Panc1 (cell line): ENCODE measurements around the gene SARS1. TPM values are rescaled to one million over a fixed set of nuclear protein-coding genes. Genes with fewer than 3 reads are reported as not detected.

Source experiments
- ATAC-seq: fragments of 200-7000 bp; cut with Tn5 transposase; 2 replicates; pipeline ENCODE4 v1.9.1; 2020; ENCODE audit warnings: mild to moderate bottlenecking, moderate library complexity
- BruUV-seq: library from RNA; stranded (reverse); fragments of 400-500 nt; replicated peaks from 2 replicates; lab custom pipeline; 2021; lab: Mats Ljungman, UMichigan
- CTCF ChIA-PET: fragments of 300-600 bp; sonication (Branson Sonifier 250); formaldehyde crosslinking; loops from one replicate; lab custom pipeline; 2022; ENCODE audit warnings: antibody characterized with exemption; lab: Charles Lee
- POLR2A ChIA-PET: fragments of 300-600 bp; sonication (Branson Sonifier 250); formaldehyde crosslinking; loops from one replicate; lab custom pipeline; 2022; ENCODE audit warnings: antibody characterized with exemption; lab: Charles Lee
- DNase-seq: peaks from one replicate; pipeline ENCODE4 v3.0.0-alpha.2; 2010; ENCODE audit warnings: low read depth, low spot score
- H3K27ac ChIP-seq: 2 replicates; pipeline ENCODE4 v1.5.1; 2011; ENCODE audit warnings: mild to moderate bottlenecking, low read length, inconsistent platforms
- H3K27me3 ChIP-seq: fragments of 200-500 bp; sonication (Bioruptor generic); 2 replicates; pipeline ENCODE4 v1.6.0; 2014; ENCODE audit warnings: low read length, inconsistent platforms; ENCODE audit not compliant: control insufficient read depth, insufficient read depth
- H3K36me3 ChIP-seq: fragments of 200-500 bp; sonication (Bioruptor generic); 2 replicates; pipeline ENCODE4 v1.5.1; 2014; ENCODE audit warnings: inconsistent platforms, mild to moderate bottlenecking, low read length, moderate library complexity; ENCODE audit not compliant: control insufficient read depth, insufficient read depth
- H3K4me1 ChIP-seq: 2 replicates; pipeline ENCODE4 v1.5.1; 2011; ENCODE audit warnings: inconsistent platforms, mild to moderate bottlenecking, low read length, moderate library complexity; ENCODE audit not compliant: control insufficient read depth, insufficient read depth
- H3K4me3 ChIP-seq, 2 experiments: 2 replicates each; pipeline ENCODE4 v1.5.1; 2011 to 2012; ENCODE audit warnings: low read depth in 2 of 2, low read length in 2 of 2, mild to moderate bottlenecking in 2 of 2, inconsistent platforms in 1 of 2, moderate library complexity in 1 of 2
- H3K9me3 ChIP-seq: fragments of 200-500 bp; sonication (Bioruptor generic); 2 replicates; pipeline ENCODE4 v1.5.1; 2014; ENCODE audit warnings: low read depth, mild to moderate bottlenecking, inconsistent platforms, low read length, moderate library complexity; ENCODE audit not compliant: control insufficient read depth, insufficient read depth
- CTCF ChIP-seq: fragments of 450-650 bp; IDR thresholded peaks from 2 replicates; pipeline ENCODE4 v1.5.1; 2017; ENCODE audit warnings: mild to moderate bottlenecking
- POLR2AphosphoS5 ChIP-seq: IDR thresholded peaks from 2 replicates; pipeline ENCODE4 v1.6.1; 2012; ENCODE audit warnings: mild to moderate bottlenecking, low read depth, low read length, moderate library complexity
- REST ChIP-seq, 2 experiments: IDR thresholded peaks; 2 replicates each; pipeline ENCODE4 v1.6.1; 2011 to 2012; ENCODE audit warnings: low read depth in 2 of 2, control low read depth in 1 of 2, low read length in 1 of 2, mild to moderate bottlenecking in 1 of 2, moderate library complexity in 1 of 2; ENCODE audit not compliant: insufficient read depth in 1 of 2
- SIN3A ChIP-seq: IDR thresholded peaks from 2 replicates; pipeline ENCODE4 v1.6.1; 2012; ENCODE audit warnings: low read depth, mild to moderate bottlenecking, low read length, moderate library complexity, borderline replicate concordance; ENCODE audit not compliant: insufficient read depth
- TCF7L2 ChIP-seq: IDR thresholded peaks from 2 replicates; pipeline ENCODE4 v1.6.1; 2011; ENCODE audit warnings: mild to moderate bottlenecking, low read depth, low read length, inconsistent platforms
- in situ Hi-C: cut with HindIII; loops from 2 replicates; pipeline ENCODE4 v1.10.0; 2016; ENCODE audit warnings: low sequenced_read_pairs, low pct_unique_long_range_greater_than_20kb
- intact Hi-C: fragments of 100-400 bp; cut with micrococcal nuclease; formaldehyde crosslinking; loops from one replicate; pipeline ENCODE4 v1.10.0; 2022; ENCODE audit not compliant: unreplicated experiment
- total RNA-seq: library from RNA; stranded (reverse); gene quantifications from one replicate; pipeline ENCODE4 v1.2.1, GENCODE V29; 2021; ENCODE audit not compliant: unreplicated experiment

The SARS1 gene
- total RNA-seq, 1 experiment from 2014 or later, result 115 TPM

DNA sequence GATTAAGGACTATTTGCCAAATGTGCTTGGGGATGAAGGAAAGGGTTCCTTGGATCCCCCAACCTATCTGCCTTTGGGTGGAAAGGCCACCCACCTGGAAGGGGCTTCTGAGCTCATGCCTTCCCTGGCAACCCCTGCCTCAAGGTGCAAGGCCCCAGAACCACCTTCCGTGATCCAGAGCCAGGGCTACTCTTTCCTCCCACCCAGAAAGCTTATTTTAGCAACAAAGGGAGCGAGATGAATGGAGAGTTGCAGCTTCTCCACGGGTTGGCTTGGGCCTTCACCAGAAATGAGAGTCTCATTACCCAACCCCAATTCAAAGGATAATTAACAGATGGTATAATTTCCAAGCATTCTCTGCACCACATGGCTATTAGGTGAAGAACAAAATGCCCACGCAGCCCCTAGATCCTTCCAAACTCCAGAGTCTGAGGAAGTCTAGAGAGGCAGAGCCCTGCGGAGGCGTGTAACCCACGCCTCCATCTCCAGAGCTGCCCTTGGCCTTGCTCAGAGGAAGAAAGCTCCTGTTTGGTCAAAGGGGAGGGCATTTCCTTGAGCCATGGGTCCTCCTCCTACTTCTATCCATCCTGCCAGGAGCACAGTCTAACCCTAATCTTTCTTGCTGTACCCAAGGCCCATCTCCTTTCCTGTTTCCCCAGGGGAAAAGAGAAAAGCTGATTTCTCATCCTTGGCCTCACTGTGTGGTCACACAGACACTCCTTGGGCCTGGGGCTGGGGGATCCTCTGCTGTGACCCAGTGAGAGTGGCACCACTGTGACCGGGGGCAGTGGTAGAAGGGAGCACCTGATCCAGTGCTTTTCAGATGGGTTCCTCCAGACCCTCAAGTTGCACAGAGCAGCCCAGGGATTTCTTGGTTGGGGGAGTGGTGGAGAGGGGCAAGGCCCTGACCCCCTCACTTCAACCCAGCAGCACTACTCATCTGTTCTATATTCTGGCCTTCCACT lies 34.0 kb downstream of the SARS1 start:
- ChIA-PET POLR2A (no interaction called here), CTCF (no interaction called here)
- no peaks in the 10 kb centered on the region for H3K36me3 ChIP-seq
- DNase-seq (no peak), ATAC-seq (no peak)
- intact Hi-C loops (no loop called here), in situ Hi-C loops (no loop called here)
- no peak overlapping the region for H3K4me3 ChIP-seq
- no peaks in the 10 kb centered on the region for H3K9me3 ChIP-seq
- BruUV-seq, result no TSS peak
- H3K27ac ChIP-seq, result no peak overlapping the region
- H3K4me1 ChIP-seq, result peaks cover 3% of the 10 kb centered on the region
- H3K27me3 ChIP-seq, result no peaks in the 10 kb centered on the region
- TF ChIP-seq POLR2AphosphoS5, result no peak
- no peak for TF ChIP-seq CTCF
- TF ChIP-seq REST (IDR thresholded peaks at IDR 0.05; ENCODE audit: insufficient read depth in 1 of 2, low read depth in 2 of 2, low read length in 1 of 2), result no peak

DNA sequence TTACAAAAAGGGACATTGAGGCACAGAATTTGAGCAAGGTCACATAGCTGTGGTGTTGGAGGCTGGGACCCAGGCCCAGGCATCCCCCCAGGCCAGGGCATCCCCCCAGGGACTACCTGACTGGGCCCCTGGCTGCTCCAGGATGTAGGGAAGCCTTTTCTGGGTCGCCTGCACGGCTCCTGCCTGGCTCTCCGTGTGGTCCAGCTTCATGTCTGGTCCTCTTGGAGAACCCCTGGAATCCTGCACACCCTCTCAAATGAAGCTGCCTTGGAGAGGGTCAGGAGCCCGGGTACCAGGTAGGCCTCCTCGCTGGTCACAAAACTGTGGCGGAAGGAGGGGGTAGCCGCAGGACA lies 34.7 kb downstream of the SARS1 start:
- no peak for DNase-seq
- BruUV-seq, result no TSS peak
- H3K27me3 ChIP-seq, result no peaks in the 10 kb centered on the region
- TF ChIP-seq REST (IDR thresholded peaks at IDR 0.05; ENCODE audit: insufficient read depth in 1 of 2, low read depth in 2 of 2, low read length in 1 of 2) (no peak), SIN3A (no peak), POLR2AphosphoS5 (no peak), CTCF (no peak), TCF7L2 (no peak)
- H3K27ac ChIP-seq, result no peak overlapping the region
- H3K9me3 ChIP-seq, result no peaks in the 10 kb centered on the region
- ATAC-seq, result no peak
- no peaks in the 10 kb centered on the region for H3K36me3 ChIP-seq
- ChIA-PET POLR2A (no interaction called here), CTCF (no interaction called here)
- intact Hi-C loops, result no loop called here
- in situ Hi-C loops, result no loop called here
- H3K4me1 ChIP-seq, result peaks cover 3% of the 10 kb centered on the region
- H3K4me3 ChIP-seq, result no peak overlapping the region
